Mesothelial cell of epicardium (in vitro differentiated cells): Measurements from ENCODE around the gene CACNA2D2. TPM values are rescaled to one million over a fixed set of nuclear protein-coding genes. Genes with fewer than 3 reads are reported as not detected.

Source experiments
- DNase-seq, 2 experiments: peaks; one replicate each; pipeline ENCODE4 v3.0.0; 2021; ENCODE audit warnings: low spot score in 2 of 2; ENCODE audit not compliant: unreplicated experiment in 2 of 2
- H3K27ac Mint-ChIP-seq: 2 replicates; pipeline ENCODE4 v1.8.0; 2021; ENCODE audit warnings: mixed read lengths
- H3K27me3 Mint-ChIP-seq: 2 replicates; pipeline ENCODE4 v1.8.0; 2021; ENCODE audit warnings: low read depth, mixed read lengths
- H3K36me3 Mint-ChIP-seq: 2 replicates; pipeline ENCODE4 v1.8.0; 2021; ENCODE audit warnings: mixed read lengths
- H3K4me1 Mint-ChIP-seq: 2 replicates; pipeline ENCODE4 v1.8.0; 2021; ENCODE audit warnings: mixed read lengths
- H3K4me3 Mint-ChIP-seq: 2 replicates; pipeline ENCODE4 v1.8.0; 2021; ENCODE audit warnings: mild to moderate bottlenecking, moderate library complexity, mixed read lengths
- H3K9me3 Mint-ChIP-seq: 2 replicates; pipeline ENCODE4 v1.8.0; 2021; ENCODE audit warnings: mixed read lengths
- total RNA-seq: library from RNA; stranded (reverse); gene quantifications from 3 replicates; pipeline ENCODE4 v1.2.1, GENCODE V29; 2021
- TF ChIP-seq, protein P1 (sequence below): fragments of 200-600 bp; sonication (generic); IDR thresholded peaks from one replicate; pipeline ENCODE4 v1.5.0; 2021; ENCODE audit warnings: antibody characterized with exemption; ENCODE audit not compliant: unreplicated experiment

Gene CACNA2D2
- total RNA-seq, 1 donor from 2014 or later, result 10.8 TPM

DNA sequence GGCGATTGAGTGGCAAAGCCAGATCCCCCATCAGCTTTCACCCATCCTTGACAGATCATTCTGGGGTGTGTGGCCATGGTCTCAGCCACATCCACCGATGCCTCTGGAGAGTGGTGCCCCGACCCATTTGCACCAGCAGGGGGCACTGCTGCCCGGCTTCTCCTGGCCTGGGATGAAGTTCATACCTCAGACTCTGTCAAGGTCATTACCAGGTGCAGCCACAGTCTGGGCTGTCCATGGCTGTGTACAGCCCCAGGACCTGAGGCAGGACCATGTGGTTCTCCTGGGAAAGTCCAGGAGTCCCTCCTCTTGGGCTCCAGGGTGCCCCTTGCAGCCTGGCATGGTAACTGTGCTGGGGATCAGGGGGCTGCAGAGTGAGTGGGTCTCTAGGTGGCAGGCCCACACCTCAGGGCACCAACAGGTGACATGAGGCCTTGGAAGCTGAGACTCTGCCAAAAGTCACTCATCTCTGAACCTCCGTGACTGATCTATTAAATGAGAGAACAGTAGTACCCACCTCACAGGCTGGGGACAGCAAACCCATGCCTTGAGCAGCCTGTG lies 67.2 kb downstream of the CACNA2D2 start:
- DNase-seq, result peak; percentile 45 to 82
- Mint-ChIP-seq H3K4me1 (peaks cover 8% of the 10 kb centered on the region), H3K36me3 (no peaks in the 10 kb centered on the region), H3K27ac (no peak overlapping the region), H3K27me3 (peaks cover 4% of the 10 kb centered on the region), H3K4me3 (no peak overlapping the region), H3K9me3 (no peaks in the 10 kb centered on the region)
- TF ChIP-seq, protein P1, sequence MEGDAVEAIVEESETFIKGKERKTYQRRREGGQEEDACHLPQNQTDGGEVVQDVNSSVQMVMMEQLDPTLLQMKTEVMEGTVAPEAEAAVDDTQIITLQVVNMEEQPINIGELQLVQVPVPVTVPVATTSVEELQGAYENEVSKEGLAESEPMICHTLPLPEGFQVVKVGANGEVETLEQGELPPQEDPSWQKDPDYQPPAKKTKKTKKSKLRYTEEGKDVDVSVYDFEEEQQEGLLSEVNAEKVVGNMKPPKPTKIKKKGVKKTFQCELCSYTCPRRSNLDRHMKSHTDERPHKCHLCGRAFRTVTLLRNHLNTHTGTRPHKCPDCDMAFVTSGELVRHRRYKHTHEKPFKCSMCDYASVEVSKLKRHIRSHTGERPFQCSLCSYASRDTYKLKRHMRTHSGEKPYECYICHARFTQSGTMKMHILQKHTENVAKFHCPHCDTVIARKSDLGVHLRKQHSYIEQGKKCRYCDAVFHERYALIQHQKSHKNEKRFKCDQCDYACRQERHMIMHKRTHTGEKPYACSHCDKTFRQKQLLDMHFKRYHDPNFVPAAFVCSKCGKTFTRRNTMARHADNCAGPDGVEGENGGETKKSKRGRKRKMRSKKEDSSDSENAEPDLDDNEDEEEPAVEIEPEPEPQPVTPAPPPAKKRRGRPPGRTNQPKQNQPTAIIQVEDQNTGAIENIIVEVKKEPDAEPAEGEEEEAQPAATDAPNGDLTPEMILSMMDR, result peak; percentile 96

DNA sequence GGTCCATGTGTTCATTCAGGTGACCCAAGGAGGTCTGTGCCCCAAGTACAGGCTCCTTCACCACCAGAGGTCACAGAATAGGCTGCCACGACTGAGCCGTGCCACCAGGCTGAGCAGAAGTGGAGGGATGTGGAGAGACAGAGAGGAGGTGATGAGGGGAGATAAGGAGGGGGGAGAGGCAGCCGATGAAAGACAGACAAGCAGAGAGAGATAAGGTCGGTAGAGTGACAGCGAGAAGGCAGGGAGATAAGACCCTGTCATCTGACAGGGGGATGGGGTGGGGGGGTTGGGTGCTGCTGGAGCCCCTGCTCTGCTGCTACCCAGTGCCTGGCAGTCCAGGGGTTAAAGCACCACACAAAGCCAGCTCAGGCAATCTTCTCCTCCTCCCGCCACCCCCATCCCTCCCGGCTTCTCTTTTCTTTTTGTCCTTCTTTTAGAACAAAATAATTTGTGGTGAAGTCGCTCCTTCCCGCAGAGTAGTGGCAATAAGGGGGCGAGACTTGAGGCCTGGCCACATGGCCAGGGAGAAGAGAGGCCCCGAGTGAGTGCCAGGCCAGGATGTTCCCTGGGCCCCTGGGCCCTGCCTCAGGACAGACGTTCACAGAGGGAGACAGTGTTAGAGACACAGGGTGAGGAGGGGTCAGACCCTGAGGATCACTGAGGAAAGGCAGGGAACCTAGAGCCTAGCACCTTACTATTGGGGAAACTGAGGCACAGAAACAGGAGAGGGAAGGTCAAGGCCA lies 67.9 kb downstream of the CACNA2D2 start:
- Mint-ChIP-seq H3K4me3 (no peak overlapping the region), H3K4me1 (peaks cover 14% of the 10 kb centered on the region), H3K36me3 (no peaks in the 10 kb centered on the region), H3K27me3 (peaks cover 4% of the 10 kb centered on the region), H3K27ac (no peak overlapping the region), H3K9me3 (no peaks in the 10 kb centered on the region)
- TF ChIP-seq, protein P1, result no peak
- no peak for DNase-seq

DNA sequence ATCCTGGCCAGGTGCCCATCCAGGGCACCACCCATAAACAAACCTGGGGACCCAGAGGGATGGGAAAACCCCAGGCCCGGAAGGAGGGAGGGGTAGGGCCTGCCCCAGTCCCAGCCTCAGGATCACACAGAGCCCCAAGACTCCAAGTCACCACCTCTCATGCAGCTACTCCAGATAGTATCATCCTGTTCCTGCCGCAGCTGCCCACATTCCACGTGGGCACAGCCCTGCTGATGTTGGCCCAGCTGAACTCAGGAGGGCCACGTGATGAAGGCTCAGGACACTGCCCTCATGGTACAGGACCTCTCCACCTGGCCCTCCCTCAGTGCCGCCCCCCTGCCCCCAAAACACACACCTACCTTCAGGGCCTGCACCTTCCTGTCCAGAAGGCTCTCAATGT lies 69.5 kb downstream of the CACNA2D2 start:
- no peak overlapping the region for H3K4me3 Mint-ChIP-seq
- peaks cover 17% of the 10 kb centered on the region for H3K4me1 Mint-ChIP-seq
- no peak for DNase-seq
- TF ChIP-seq, protein P1, result no peak
- H3K9me3 Mint-ChIP-seq, result no peaks in the 10 kb centered on the region
- H3K36me3 Mint-ChIP-seq, result no peaks in the 10 kb centered on the region
- H3K27me3 Mint-ChIP-seq, result peaks cover 4% of the 10 kb centered on the region
- H3K27ac Mint-ChIP-seq, result no peak overlapping the region

- H3K4me3 Mint-ChIP-seq, result no peak overlapping the region
- TF ChIP-seq, protein P1, result no peak
- peak overlapping the region; percentile 51 for H3K27ac Mint-ChIP-seq
- H3K4me1 Mint-ChIP-seq, result peaks cover 16% of the 10 kb centered on the region
- no peak for DNase-seq
- no peaks in the 10 kb centered on the region for H3K36me3 Mint-ChIP-seq
- H3K9me3 Mint-ChIP-seq, result no peaks in the 10 kb centered on the region
- no peaks in the 10 kb centered on the region for H3K27me3 Mint-ChIP-seq
Measured at GRCh38 chr3:50430950-50431435, 72.4 kb downstream of the CACNA2D2 start.

DNA sequence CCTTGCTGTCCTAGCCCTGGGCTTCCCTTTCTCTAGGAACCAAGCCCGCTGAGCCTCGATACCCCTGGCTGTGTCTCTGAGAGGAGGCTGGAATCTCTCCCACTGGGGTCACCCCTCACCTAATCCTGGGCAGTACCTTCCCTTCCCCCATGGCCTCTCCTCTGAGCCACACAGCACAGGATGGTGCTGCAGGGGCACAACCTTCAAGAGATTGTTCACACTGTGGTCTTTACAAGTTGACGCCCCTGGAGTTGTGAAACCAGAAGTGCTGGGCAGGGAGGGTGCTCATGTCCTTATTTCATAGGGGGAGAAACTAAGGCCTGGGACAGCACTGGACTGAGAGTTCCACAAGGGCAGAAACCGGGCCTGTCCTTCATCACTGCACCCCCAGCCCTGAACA lies 73.2 kb downstream of the CACNA2D2 start:
- no peak overlapping the region for H3K27ac Mint-ChIP-seq

More for the DNA sequence above, 73.2 kb downstream of the CACNA2D2 start:
- H3K4me3 Mint-ChIP-seq, result no peak overlapping the region
- TF ChIP-seq, protein P1, result no peak
- peaks cover 10% of the 10 kb centered on the region for H3K4me1 Mint-ChIP-seq
- no peaks in the 10 kb centered on the region for H3K9me3 Mint-ChIP-seq
- H3K27me3 Mint-ChIP-seq, result peaks cover 2% of the 10 kb centered on the region
- DNase-seq, result no peak
- H3K36me3 Mint-ChIP-seq, result no peaks in the 10 kb centered on the region
